GM12872 (cell line): ENCODE results near the gene PNMA8B.

ENCODE experiments used
- CTCF ChIP-seq: IDR thresholded peaks from 3 replicates; pipeline ENCODE4 v1.5.1; 2011; ENCODE audit warnings: low read depth, mild to moderate bottlenecking, low read length, moderate library complexity; ENCODE audit not compliant: insufficient read depth

PNMA8B gene

DNA sequence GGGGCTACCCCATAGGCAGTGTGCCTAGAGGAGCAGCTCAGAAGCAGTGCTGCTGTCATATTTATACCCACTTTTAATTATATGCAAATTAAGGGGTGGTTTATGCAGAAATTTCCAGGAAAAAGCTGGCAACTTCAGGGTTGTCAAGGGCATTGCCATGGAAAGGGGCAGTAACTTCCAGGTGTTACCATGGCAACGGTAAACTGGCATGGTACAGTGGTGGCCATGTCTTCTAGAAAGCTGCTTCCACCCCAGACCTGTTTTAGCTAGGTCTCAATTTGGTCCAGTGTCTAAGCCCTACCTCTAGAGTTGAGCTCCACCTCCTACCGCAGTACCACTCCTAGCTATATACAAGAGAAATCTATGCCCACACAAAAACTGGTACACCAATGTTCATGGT, 35.6 kb downstream of the PNMA8B start:
- no peak for TF ChIP-seq CTCF

- no peak for TF ChIP-seq CTCF
Measured at GRCh38 chr19:46456930-46457329, 38.7 kb downstream of the PNMA8B start.

- TF ChIP-seq CTCF: no peak
Measured at GRCh38 chr19:46454244-46454643, 41.4 kb downstream of the PNMA8B start.

DNA sequence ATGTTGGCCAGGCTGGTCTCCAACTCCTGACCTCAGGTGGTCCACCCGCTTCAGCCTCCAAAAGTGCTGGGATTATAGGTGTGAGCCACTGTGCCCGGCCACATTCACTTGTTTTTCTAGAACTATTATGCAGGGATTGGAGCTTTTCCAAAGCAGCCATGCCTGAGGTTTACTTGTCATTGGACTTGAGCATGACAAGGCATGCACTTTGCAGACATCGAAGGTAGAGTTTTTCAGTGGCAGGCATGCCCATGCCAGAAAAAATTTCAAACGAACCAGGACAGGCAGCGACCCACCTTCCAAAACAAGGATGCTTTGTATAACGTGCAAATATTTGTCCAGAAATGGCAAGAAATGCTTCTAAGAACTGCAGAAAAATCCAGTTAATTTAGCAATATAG, 42.0 kb downstream of the PNMA8B start:
- TF ChIP-seq CTCF: no peak

DNA sequence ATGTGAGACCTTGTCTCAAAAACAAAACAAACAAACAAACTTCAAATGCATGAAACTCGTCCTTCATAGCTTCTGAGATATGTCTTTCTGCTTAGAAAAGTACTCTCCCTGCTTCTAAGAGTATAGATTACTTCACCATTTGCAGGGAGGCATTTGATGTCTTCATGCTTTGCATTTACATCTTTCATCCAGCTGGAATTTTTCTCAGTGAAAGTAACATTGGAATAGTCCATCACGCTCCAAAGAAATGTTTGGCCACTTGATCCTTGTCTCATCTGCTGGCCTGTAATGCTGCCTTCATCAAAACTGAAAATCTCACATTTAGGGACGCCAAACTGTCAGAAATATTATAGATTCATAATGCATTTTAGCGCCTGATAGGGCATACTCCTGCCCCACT, 43.5 kb downstream of the PNMA8B start:
- no peak for TF ChIP-seq CTCF

DNA sequence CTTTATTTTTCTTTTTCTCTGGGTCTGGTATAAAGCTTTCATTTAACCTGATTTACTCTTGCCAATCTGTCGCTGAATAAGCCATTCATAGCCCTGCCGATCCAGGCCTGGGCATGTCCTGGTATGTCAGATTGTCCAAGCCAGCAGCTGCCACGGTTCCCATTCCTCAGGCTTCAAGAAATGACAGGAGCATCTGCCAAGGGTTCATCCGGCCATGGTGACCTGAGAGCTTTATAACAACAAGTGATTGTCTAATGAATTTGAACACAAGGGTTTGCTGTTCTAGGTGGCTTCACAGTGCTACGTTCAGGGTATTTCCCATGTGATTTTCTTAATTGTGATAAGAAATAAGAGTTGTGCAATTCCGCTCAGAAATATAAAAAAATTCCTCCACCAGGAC, 44.3 kb downstream of the PNMA8B start:
- TF ChIP-seq CTCF: no peak

DNA sequence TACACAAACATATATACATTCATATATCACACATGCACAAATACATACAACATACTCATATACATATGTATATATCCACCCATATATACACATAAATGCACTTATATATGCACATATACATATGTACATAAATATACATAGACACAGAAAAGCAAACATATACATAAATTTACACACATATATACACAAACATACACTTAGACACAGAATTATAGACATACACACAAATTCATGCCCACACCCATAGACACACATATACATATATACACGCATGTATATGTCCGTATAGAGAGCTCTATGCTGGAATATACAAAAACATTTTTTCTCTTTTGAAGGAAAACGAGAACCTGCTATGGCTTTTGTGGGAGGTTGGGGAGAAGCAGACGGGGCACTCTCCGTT, 44.9 kb downstream of the PNMA8B start:
- TF ChIP-seq CTCF: no peak

GRCh38 chr19:46449228-46449627, 46.4 kb downstream of the PNMA8B start:
- no peak for TF ChIP-seq CTCF
